Measurements from ENCODE around the gene NUMA1.

DNA sequence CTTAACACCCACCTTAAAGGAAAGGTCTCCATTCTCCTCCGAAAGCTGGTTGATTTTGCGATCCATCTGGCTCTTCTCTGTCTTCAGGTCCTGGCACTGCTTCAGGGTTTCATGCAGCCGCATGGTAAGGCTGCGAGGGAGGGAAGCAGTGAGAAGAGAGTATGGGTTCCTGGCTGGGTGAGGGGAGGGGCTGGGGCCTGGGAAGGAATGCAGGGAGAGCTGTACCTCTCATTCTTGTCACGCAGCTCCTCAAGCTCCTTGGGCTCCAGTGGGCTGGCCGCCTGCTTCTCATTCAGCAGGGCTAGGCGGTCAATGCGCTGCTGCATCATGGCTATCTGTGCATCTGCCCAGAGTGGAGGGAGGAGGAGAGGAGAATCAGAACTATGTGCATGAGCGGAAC is 62.2 kb downstream of the NUMA1 start:
- TF ChIP-seq TAF1 (IDR thresholded peaks at IDR 0.05; ENCODE audit: borderline replicate concordance, insufficient read depth, low read length) (no peak), POLR2AphosphoS5 (IDR thresholded peaks at IDR 0.05; ENCODE audit: low read depth, low read length) (no peak)
- TF ChIP-seq, protein P1, sequence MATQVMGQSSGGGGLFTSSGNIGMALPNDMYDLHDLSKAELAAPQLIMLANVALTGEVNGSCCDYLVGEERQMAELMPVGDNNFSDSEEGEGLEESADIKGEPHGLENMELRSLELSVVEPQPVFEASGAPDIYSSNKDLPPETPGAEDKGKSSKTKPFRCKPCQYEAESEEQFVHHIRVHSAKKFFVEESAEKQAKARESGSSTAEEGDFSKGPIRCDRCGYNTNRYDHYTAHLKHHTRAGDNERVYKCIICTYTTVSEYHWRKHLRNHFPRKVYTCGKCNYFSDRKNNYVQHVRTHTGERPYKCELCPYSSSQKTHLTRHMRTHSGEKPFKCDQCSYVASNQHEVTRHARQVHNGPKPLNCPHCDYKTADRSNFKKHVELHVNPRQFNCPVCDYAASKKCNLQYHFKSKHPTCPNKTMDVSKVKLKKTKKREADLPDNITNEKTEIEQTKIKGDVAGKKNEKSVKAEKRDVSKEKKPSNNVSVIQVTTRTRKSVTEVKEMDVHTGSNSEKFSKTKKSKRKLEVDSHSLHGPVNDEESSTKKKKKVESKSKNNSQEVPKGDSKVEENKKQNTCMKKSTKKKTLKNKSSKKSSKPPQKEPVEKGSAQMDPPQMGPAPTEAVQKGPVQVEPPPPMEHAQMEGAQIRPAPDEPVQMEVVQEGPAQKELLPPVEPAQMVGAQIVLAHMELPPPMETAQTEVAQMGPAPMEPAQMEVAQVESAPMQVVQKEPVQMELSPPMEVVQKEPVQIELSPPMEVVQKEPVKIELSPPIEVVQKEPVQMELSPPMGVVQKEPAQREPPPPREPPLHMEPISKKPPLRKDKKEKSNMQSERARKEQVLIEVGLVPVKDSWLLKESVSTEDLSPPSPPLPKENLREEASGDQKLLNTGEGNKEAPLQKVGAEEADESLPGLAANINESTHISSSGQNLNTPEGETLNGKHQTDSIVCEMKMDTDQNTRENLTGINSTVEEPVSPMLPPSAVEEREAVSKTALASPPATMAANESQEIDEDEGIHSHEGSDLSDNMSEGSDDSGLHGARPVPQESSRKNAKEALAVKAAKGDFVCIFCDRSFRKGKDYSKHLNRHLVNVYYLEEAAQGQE (IDR thresholded peaks at IDR 0.05; ENCODE audit: insufficient read depth in 1 of 2, low read depth in 2 of 2, low read length in 2 of 2), result no peak
